Right renal cortex interstitium (tissue), 3 donors: ENCODE results near the gene SYN1. TPM values are rescaled to one million over a fixed set of nuclear protein-coding genes. Genes with fewer than 3 reads are reported as not detected.
"Not testable (repeated sequence)": the region's sequence is repeated elsewhere in the genome, so short reads cannot be mapped to it uniquely, and the experiment has no call there.

Experiments
- DNase-seq, 3 donors: peaks; one replicate each; pipeline ENCODE4 v3.0.0-alpha.2; 2013; ENCODE audit warnings: low read depth in 3 of 3, low spot score in 2 of 3
- polyA plus RNA-seq, 3 donors: library from polyadenylated mRNA; unstranded; fragments of 120-200 nt; gene quantifications; one replicate each; pipeline ENCODE4 v1.2.1, GENCODE V29; 2013; ENCODE audit not compliant: insufficient read length in 3 of 3

SYN1 gene
- polyA plus RNA-seq, 3 donors: 5.6 to 6.5 (median 6.4) TPM

DNA sequence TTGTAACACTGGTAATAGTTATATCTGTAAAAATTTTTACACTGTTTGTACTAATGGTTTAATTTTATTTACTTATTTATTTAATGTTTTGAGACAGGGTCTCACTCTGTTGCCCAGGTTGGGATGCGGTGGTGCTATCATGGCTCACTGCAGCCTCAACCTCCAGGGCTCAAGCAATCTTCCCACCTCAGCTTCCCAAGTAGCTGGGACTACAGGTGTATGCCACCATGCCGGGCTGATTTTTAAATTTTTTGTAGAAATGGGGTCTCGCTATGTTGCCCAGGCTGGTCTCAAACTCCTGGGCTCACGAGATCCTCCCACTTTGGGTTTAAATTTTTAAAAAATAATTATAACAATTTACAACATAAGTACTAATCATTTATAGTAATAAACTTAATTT, 16.5 kb downstream of the SYN1 start:
- DNase-seq: not testable (repeated sequence)

DNA sequence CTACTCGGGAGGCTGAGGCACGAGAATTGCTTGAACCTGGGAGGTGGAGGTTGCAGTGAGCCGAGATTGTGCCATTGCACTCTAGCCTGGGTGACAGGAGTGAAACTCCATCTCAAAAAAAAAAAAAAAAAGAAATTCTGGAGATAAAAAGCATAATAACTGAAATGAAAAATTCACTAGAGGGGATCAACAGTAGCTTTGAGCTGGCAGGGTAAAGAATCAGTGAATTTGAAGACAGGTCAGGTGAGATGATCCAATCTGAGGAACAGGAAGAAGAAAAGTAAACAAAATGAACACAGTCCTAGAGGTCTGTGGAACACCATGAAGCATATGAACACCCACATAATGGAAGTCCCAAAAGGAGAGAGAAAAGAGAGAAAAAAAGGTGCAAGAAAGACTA, 22.4 kb downstream of the SYN1 start:
- DNase-seq: no peak

DNA sequence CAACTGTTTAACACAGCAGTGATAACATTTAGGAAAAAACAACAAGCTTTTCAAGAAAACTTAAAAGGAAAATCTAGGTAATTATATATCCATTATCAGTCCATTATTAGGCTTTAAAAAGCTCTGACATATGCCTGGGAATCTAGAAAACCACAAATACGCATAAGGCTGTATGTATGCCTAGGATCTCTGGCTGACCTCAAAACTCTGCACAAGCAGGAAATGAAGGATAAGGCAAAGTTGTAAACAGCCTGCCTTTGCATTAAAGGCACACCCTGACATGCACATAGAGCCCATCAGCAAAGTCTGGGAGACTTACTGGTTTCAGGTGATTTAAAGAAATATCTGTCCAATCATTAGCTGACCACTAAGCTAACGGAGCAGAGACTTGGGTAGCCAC, 23.4 kb downstream of the SYN1 start:
- no peak for DNase-seq

DNA sequence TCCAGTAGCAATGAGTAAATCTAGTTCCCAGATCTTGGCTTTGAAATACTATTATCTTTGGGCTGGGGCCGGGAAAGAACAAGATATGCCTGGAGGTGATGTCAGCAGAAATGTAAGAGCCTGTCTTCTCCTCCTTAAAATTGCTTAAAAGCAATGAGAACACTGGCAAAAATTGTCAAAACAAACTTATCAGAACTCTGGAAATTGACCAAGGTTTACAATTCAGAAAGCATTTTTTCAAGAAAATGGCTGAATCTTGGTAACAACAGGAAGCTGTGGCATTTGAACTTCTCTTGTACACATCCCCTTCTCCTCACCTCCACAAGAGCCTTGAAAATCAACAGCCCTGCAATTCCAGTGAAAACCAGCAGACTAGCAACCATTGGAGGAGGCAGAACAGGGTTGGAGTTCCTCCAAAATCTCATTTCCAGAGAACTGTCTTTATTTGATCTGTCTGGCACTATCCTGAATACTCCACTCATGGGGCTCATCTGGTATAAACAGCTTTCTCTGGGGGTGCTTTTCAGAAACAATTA, 23.9 kb downstream of the SYN1 start:
- DNase-seq: no peak

DNA sequence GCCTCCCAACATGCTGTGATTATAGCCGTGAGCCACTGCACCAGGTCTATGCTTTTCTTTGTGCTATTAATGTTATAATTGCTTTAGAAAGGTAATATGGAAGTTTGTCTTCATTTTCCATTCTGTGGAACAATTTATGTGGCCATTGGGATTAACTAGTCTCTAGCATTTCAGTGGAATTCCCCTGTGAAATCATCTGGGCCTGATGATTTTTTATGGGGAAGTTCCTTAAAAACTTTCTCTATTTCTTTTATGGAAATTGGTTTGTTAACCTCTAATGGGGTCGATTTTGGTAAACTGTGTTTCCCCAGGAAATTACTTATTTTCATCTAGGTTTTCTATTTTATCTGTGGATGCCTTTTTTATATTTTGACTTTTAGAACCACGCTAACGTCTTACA, 26.1 kb downstream of the SYN1 start:
- DNase-seq: no peak

DNA sequence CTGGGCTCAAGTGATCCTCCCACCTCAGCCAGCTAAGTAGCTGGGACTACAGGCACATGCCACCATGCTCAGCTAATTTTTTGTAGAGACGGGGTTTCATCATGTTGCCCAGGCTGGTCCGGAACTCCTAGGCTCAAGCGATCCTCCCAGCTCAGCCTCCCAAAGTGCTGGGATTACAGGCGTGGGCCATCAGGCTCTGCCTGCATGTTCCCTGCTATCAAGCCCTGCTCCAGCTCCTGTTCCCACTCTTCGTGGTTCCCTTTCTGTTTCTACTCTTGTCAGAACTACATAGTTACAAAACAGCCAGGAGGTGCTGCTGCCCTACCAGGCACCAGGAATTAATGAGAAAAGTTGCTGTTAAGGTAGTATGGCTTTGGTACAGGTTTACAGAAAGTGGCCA, 28.7 kb downstream of the SYN1 start:
- no peak for DNase-seq

DNA sequence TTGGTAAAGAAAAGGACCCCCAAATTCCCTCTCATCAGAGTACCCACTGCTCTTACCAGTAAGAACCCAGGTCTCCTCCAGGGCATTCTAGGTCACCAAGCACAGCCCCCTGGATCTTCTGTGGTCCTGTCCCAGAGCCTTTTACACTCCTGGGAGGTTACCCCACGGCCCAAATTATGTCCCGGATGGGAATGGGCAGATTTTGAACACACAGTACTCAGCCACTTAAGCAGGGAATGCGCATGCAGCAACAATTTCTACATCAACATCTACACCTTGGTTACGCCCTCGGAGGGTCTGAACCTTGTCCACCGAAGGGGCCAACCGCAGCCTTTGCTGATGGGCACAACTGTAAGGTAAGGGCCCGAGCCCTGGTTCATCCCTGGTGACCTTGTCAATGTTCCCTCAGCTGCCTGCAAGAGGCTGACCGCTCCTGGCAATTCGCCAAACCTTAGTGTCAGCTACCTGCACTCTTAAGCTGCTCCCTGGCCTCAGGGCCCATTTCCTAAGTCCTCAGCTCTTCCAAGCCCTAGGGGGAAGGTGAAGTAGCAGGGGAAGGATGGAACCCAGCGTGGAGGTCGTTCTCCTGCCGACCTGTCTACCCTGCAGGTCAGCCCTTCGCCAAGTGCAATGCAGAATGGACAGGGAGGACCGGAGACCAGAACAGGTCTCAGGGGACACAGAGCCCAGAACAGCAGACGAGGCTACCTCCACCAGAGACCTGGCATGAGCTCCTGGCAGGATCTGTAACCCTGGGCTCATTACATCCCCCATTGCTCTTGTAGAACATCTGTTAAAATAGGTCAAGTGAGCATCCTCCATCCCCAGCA, 31.5 kb downstream of the SYN1 start:
- no peak for DNase-seq

DNA sequence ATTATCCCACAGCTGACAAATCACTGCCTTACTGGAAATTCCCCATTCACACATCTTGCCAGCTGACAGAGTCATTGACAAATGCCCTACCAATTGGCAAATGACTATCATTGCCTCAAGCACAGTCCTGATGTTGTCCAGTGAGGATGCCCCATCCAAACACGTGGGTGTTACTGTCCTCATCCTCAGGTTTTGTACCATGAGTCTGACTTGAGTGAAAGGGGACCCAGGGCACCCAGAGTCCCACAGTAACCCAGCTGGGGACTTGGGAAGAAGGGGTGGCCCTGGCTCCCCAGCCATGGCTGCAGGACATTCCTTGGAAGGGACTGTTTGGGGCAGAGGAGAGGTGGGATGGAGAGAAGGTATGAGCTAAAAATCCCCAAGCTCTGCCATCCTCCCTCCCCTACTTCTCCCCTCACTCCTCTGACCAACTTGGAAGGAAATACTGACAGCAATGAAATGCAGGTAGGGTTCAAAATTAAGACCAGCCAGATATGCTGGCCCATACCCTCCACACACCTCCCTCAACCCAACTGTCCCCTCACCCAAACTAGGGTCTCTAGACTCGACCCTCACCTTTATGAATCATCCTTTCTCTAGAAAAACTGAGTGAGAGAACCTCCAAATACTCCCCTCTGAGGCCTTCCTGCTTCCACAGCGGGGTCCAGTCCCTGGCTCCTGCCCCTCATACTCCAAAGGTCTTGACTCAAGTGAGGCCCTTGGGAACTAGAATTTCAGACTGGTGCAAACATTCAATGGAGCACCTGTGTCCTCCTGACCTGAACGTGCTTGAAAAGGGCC, 32.4 kb downstream of the SYN1 start:
- DNase-seq: no peak

DNA sequence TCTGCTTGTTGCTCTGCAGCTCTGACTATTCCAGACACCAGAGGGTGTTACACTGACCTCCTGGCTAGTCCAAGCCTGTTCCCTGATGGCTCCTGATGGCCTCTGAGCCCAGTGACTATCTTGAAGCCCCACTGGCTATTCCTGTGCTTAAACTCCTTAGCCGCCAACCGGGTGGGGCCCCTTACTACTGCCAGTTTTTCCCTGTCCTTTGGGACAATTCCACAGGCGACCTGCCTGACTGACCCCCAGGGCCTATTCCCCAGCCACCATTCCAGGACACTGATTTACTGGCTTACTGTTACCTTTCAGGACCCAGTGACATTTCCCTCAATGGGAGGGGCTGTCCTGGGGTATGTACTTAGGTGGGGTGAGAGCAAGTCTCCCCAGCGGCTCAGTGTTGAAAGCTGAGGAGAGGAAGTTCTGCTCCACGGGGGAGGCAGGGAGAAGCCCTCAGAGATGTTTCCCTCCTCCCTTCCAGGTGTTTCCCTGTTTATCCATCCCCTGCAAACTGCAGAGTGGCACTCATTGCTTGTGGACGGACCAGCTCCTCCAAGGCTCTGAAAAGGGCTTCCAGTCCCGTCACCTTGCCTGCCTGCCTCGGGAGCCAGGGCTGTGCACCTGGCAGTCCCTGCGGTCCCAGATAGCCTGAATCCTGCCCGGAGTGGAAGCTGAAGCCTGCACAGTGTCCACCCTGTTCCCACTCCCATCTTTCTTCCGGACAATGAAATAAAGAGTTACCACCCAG, 33.4 kb downstream of the SYN1 start:
- no peak for DNase-seq

DNA sequence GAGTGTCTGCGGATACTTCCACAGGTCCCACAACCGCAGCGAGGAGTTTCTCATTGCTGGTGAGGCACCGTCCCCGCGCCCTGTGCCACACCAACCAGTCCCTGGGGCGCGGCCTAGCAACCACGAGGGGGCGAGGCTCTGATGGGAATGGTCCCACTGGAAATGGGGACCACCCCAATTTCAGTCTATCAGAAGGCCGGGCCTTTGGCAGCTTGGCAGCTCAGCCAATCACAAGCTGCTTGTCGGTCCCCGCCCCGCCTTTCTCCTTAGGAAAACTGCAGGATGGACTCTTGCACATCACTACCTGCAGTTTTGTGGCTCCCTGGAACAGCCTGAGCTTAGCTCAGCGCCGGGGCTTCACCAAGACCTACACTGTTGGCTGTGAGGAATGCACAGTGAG, 34.4 kb downstream of the SYN1 start:
- no peak for DNase-seq

DNA sequence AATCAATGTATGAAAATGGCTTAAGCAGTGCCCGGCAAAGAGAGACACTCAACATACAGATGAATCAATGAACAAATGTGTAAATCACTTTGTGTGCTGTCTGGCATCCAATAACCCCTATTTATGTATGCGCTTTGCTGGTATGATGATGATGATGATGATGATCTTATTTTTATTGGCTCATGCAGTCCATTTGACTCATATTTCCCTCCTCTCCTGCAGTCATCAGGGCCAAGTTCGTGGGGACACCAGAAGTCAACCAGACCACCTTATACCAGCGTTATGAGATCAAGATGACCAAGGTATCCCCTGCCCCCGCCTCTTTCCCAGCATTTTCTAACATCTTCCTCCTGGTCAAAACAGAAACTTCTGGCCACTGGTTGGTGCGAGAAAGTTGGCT, 34.9 kb downstream of the SYN1 start:
- no peak for DNase-seq

DNA sequence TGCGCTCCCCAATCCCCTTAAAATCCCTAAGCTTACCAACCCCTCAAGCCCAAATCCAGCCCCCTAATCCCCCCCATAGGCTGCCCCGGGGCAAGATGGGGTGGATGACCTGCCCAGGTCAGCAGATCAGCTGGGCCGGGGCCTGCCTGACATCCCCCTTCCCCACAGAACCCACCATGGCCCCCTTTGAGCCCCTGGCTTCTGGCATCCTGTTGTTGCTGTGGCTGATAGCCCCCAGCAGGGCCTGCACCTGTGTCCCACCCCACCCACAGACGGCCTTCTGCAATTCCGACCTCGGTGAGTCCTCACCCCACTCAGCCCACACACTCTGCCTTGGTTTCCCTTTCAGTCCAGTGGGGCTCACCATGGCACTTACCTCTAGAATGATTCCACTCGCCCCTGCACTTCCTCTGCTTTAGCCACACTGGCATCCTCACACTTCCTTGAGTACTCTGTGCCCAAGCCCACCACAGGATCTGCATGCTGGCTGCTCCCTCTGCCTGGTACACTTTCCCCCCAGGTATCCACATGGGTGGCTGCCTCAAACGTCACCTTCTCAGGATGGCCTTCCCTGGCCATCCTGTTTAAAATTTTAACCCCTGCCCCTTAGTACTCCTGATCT, 36.3 kb downstream of the SYN1 start:
- DNase-seq: no peak

DNA sequence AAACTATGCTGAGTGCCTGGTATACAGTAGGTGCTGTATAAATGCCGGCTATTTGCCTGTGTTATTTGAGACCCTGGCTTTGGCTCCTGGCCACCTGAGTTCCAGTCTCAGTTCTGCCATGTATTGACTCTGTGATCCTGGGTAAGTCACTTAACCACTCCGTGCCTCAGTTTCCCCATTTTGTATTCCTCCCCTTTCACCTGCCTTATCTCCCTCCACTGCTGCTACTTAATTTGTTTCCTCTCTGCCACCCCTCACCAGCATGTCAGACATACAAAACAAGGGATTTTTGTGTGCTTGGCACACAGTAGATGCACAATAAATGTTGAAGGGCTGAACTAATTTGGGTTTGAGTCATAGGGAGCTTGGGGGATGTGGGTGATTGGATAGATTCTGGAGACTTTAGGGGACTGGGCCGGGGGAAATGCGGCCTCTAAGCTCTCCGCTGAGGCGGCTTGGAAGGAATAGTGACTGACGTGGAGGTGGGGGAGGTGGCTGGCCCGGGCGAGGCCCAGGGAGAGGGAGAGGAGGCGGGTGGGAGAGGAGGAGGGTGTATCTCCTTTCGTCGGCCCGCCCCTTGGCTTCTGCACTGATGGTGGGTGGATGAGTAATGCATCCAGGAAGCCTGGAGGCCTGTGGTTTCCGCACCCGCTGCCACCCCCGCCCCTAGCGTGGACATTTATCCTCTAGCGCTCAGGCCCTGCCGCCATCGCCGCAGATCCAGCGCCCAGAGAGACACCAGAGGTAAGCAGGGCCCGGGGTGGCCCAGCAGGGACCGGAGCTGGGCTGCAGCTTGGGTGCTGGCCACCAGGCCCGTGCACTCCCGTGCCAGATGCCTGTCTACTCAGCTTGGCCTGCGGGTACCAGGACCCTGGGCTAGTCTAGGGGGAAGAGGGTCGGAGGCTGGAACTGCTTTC, 37.7 kb downstream of the SYN1 start, which contains the start of gene TIMP1:
Gene TIMP1, plus strand, starts transcription at position 706 of the 917 bp plus-strand sequence. CDS start 980 bp downstream, outside the sequence.
- peak in 2 of 3 donors; percentile 25 to 59 for DNase-seq

DNA sequence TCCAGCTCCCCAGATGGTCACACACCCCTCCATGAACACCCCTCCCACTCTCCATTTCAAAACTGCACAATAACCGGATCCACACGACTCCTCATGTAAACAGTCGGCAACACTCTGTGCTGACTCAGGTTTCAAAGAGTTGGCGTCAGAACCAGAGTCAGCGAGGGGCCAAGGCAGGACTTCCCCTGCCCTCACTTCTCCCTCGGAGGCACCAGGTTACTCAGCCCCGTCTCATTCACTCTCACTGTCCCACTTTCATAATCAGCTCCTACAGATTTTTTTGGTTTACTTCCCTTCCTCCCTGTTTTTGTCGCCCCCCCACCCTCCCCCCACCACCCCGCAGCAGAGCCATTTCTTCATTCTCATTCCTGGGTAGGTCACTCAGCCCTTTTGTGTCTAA, 40.1 kb downstream of the SYN1 start:
- DNase-seq: no peak

DNA sequence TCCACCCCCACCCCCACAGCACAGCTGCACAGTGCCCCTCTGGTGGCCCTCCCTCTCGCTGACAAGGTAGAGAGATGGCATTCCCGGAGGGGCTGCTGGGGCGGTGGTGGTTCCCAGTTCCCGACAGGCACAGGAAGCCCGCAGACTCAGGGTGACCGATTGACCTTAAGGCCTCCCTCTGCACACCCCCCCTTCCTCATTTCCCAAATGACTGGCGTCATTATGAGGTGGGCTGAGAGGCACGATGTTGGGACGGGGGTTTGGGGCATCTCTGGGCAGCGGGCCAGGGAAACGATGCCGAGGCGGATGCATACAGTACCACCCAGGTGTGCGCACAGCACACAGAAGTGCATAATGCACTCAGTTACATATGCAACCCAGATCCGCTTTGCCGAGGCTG, 41.0 kb downstream of the SYN1 start:
- DNase-seq: no peak

DNA sequence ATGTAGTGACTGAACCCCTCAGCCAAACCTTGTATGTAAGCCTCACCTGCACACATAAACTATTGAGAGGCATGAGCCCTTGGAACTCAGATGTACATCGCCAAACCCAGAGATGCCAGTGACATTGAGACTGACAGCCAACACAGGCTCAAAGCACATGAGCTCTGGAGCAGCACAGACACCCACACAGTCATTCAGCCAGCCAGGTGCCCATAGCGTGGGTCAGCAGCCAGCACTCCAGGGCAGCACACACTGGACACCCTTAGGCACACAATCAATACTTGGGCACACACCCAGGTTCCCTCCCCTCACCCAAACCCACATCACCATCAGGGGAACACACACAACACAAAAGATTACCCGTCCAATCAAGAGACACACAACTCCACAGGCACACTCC, 41.8 kb downstream of the SYN1 start:
- DNase-seq: no peak

DNA sequence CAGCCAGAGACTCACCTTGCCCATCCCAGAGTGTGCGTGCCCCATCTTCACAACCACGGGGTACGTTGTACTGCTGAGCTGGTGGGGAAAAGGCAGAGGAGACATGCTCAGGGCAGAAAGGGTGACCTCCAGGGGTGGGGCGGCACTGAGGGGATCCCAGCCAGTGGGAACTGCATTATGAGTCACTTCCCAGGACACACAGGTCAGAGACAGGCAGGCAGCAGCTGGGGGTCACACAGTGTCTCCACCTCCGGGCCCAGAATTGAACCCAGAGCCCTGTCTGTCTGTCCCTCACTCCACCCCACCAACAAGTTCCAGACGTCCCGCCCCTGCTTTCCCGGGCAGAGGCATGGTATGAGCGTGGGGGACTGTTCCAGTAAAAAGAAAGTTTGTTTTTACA, 42.2 kb downstream of the SYN1 start:
- no peak for DNase-seq

DNA sequence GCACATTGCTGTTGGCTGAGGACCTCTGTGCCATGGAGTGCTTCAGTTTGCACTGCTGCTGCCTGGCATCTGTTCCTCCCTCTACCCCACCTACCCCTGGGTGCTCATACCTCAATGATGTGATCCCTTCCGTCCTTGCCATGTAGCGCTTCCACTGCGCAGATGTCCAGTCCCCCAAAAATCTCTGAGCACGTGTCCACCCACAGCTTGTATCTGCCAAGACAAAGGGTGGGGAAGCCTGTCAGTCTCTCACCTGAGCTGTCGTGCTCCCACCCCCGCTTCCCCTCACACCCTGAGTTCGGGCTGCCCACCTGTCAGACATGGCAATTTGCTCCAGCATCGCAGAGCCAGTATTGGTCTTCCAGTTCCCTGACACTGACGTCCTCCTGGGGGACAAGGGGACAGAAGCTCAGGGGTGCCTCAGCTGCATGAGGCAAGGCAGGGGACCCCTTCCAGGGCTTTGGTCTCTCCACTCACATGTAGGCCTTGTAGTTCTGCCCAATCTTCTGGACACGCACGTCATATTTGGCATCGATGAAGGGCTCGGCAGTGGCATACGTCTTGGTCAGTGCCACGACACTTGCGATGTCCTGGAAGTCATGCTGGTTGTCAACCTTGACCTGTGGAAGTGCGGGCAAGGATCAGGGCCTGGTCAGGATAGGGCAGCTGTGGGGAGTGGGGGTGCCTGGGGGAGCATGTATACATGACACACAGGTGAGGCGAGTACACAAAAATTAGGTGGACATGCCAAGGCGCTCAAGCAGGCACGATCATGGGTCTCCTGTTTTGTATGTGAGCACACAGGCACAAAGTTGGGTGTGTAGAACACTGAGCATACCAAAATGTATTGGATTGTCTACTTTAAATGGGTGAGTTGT, 43.4 kb downstream of the SYN1 start:
- DNase-seq: no peak
